ENCODE data around the gene RIC8B. TPM values are rescaled to one million over a fixed set of nuclear protein-coding genes. Genes with fewer than 3 reads are reported as not detected.

The RIC8B gene
- total RNA-seq, 1 donor from 2014 or later: 33.8 TPM

DNA sequence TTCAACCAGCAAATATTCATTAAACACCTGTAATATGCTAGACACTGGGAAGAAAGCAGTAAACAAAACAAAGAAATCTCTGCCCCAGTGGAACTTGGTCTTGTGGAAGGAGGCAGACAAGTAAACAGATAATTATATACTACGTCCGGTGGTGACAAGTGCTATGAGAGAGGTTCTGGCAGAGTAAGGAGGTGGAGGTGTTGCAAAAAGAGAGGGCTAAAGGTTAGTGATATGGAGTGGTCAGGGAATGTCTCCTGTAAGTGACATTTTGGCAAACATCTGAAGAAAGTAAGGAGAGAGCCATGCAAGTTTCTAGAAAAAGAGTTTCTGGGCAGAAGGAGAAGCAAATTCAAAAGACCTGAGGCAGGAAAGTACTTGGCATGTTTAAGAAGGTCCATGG is 73.4 kb downstream of the RIC8B start:
- H3K4me1 Mint-ChIP-seq: no peaks in the 10 kb centered on the region
- peaks cover 3% of the 10 kb centered on the region for H3K9me3 Mint-ChIP-seq
- no peaks in the 10 kb centered on the region for H3K27me3 Mint-ChIP-seq (ENCODE audit: low read depth)
- DNase-seq (ENCODE audit: low read depth, low spot score): no peak
- TF ChIP-seq, protein P1, sequence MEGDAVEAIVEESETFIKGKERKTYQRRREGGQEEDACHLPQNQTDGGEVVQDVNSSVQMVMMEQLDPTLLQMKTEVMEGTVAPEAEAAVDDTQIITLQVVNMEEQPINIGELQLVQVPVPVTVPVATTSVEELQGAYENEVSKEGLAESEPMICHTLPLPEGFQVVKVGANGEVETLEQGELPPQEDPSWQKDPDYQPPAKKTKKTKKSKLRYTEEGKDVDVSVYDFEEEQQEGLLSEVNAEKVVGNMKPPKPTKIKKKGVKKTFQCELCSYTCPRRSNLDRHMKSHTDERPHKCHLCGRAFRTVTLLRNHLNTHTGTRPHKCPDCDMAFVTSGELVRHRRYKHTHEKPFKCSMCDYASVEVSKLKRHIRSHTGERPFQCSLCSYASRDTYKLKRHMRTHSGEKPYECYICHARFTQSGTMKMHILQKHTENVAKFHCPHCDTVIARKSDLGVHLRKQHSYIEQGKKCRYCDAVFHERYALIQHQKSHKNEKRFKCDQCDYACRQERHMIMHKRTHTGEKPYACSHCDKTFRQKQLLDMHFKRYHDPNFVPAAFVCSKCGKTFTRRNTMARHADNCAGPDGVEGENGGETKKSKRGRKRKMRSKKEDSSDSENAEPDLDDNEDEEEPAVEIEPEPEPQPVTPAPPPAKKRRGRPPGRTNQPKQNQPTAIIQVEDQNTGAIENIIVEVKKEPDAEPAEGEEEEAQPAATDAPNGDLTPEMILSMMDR (conservative IDR thresholded peaks at IDR 0.05): no peak
- no peak overlapping the region for H3K4me3 Mint-ChIP-seq
- no peak overlapping the region for H3K27ac Mint-ChIP-seq (ENCODE audit: unreplicated experiment)
- H3K36me3 Mint-ChIP-seq (ENCODE audit: low read depth): peaks cover 14% of the 10 kb centered on the region

DNA sequence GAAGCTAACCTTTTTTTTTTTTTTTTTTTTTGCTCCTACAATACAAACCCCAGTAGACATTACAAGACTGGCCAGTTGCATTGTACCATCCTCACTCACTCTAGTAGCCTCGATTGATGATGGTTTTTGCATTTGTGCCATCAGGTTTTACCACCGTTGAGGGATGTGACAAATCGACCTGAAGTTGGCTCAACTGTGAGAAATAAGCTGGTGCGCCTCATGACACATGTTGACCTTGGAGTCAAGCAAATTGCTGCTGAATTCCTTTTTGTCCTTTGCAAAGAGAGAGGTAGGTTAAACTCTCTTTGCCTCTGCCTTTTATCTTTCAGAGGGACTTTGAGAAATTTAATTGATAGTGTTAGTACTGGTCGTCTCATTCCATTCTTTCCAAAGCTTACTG is 76.8 kb downstream of the RIC8B start:
- no peaks in the 10 kb centered on the region for H3K27me3 Mint-ChIP-seq (ENCODE audit: low read depth)
- peaks cover 4% of the 10 kb centered on the region for H3K4me1 Mint-ChIP-seq
- TF ChIP-seq, protein P1 (conservative IDR thresholded peaks at IDR 0.05): no peak
- H3K4me3 Mint-ChIP-seq: no peak overlapping the region
- DNase-seq (ENCODE audit: low read depth, low spot score): no peak
- H3K36me3 Mint-ChIP-seq (ENCODE audit: low read depth): peaks cover 16% of the 10 kb centered on the region
- no peak overlapping the region for H3K27ac Mint-ChIP-seq (ENCODE audit: unreplicated experiment)
- peaks cover 3% of the 10 kb centered on the region for H3K9me3 Mint-ChIP-seq

DNA sequence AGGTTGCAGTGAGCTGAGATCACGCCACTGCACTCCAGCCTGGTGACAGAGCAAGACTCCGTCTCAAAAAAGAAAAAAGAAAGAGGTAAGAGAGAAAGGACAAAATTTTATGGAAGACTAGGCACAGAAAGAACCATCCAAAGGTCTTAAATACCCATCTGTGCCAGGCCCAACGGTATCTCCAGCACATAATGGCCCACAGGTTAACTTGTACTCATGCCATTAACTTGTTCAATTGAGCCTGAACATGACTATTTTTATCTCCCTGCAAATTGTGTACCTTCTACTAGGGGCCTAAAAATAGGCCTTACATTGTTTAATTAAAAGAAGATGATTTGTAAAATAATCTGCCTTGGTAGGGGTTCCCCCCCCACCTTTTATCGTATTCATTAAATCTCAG is 80.2 kb downstream of the RIC8B start:
- no peak for DNase-seq (ENCODE audit: low read depth, low spot score)
- Mint-ChIP-seq H3K27me3 (ENCODE audit: low read depth) (no peaks in the 10 kb centered on the region), H3K4me3 (no peak overlapping the region), H3K9me3 (peaks cover 3% of the 10 kb centered on the region), H3K27ac (ENCODE audit: unreplicated experiment) (no peak overlapping the region), H3K36me3 (ENCODE audit: low read depth) (peaks cover 13% of the 10 kb centered on the region), H3K4me1 (peaks cover 4% of the 10 kb centered on the region)
- TF ChIP-seq, protein P1 (conservative IDR thresholded peaks at IDR 0.05): no peak

DNA sequence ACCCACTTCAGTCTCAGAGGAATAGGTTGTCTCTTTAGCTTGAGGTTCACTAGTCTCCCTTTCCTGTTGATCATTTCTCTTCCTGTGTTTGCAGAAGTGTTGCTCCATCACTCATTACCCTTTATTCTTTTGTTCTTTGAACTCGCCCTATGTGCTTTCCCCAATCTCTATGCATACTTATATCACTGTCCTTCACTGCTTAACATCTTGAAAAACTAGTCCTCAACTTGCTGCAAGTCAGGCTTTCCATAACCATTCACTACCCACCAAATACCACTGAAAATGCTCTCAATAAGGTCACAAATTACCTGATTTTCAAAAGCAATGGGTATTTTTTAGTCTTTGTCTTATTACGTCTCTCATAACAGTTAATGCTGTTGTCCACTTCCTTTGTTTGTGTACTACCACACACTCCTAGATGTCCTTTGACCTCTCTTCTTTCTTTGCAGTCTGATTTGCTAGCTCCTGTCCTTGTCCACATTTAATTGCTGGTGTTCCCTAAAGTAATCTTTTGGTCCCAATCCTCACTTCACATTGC is 80.8 kb downstream of the RIC8B start:
- DNase-seq (ENCODE audit: low read depth, low spot score): no peak
- Mint-ChIP-seq H3K4me1 (peaks cover 4% of the 10 kb centered on the region), H3K36me3 (ENCODE audit: low read depth) (peaks cover 7% of the 10 kb centered on the region), H3K27ac (ENCODE audit: unreplicated experiment) (no peak overlapping the region), H3K27me3 (ENCODE audit: low read depth) (no peaks in the 10 kb centered on the region), H3K4me3 (no peak overlapping the region), H3K9me3 (no peaks in the 10 kb centered on the region)
- TF ChIP-seq, protein P1 (conservative IDR thresholded peaks at IDR 0.05): no peak

DNA sequence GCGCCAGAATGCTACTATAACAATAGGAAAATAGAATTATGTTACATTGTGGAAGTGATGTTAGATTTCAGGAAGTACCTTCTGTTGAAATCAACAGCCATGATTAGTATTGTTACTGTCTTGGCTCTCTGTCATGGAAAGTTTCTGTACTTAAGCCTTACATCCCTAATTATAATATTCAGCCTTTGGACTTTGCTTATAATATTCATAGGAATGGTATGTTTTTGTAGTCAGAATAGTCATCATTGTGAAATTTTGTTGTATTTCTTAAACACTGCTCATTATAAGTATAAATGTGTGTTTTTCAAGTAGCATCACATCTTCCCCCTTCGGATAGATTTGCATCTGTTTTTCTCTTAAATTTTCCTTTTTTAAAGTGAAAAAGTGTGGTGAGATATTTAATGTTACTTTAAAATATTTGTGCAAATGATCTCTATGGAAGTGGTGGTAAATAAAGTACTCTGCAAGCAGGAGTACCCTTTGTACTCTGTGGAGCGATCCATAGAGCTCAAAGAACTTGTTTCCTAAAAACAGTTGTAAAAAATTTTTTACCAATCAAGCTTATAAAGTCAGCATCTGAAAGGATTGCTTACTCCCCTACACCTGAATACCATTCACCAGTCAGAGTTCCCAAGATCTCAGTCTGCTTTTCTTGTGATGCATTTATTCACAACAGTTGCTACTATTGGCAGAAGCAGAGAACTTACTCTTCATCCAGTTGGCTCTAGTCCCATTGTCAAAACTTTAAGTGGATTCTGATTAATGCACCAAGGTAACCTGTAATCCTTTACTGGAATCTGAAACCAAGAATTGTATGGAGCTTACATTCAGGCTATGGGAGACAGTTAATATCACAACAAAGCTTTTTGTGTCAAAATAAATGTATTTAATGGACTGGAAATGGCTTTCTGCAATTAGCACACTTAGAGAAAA is 87.8 kb downstream of the RIC8B start:
- Mint-ChIP-seq H3K27me3 (ENCODE audit: low read depth) (no peaks in the 10 kb centered on the region), H3K9me3 (no peaks in the 10 kb centered on the region), H3K36me3 (ENCODE audit: low read depth) (peaks cover 8% of the 10 kb centered on the region), H3K27ac (ENCODE audit: unreplicated experiment) (no peak overlapping the region), H3K4me3 (no peak overlapping the region), H3K4me1 (peaks cover 28% of the 10 kb centered on the region)
- TF ChIP-seq, protein P1 (conservative IDR thresholded peaks at IDR 0.05): no peak
- no peak for DNase-seq (ENCODE audit: low read depth, low spot score)

Measured in neural crest cell (in vitro differentiated cells).